Measurements from ENCODE around the gene NTNG1. TPM values are rescaled to one million over a fixed set of nuclear protein-coding genes. Genes with fewer than 3 reads are reported as not detected.

Gene NTNG1
- total RNA-seq, 6 donors from 2014 or later, result 1.5 to 11.5 (median 6.8) TPM

GRCh38 chr1:107532318-107532717 lies 391.5 kb downstream of the NTNG1 start:
- TF ChIP-seq POLR2AphosphoS5 (IDR thresholded peaks at IDR 0.05) (no peak), POLR2A (IDR thresholded peaks at IDR 0.05) (no peak), CTCF (IDR thresholded peaks at IDR 0.05) (no peak), EP300 (IDR thresholded peaks at IDR 0.05) (no peak)
- H3K4me3 ChIP-seq, result no peak overlapping the region
- no peak for DNase-seq
- no peaks in the 10 kb centered on the region for H3K9me3 ChIP-seq
- no peaks in the 10 kb centered on the region for H3K27me3 ChIP-seq
- H3K4me1 ChIP-seq, result no peaks in the 10 kb centered on the region
- H3K27ac ChIP-seq, result no peak overlapping the region
- H3K36me3 ChIP-seq, result no peaks in the 10 kb centered on the region
- WGBS, 2 donors, result 76 to 82% methylated on average over 5 of the region's 5 CpGs
- ATAC-seq (ENCODE audit: low FRiP score in 2 of 2), result no peak

Small RNA genes within 50 kb of the gene (small RNA-seq; reads per million reads assigned to genes)
- gene AC114491.1, result 0 to 0.13 (median 0) reads per million in 4 donors

Other genes starting within 250 kb of the NTNG1 start
- gene PRMT6, start 84.4 kb upstream of the NTNG1 start, total RNA-seq, result 10 to 100 TPM; 10.4 to 18.9 (median 12.3) TPM